ENCODE data around the gene NLGN4Y.

DNA sequence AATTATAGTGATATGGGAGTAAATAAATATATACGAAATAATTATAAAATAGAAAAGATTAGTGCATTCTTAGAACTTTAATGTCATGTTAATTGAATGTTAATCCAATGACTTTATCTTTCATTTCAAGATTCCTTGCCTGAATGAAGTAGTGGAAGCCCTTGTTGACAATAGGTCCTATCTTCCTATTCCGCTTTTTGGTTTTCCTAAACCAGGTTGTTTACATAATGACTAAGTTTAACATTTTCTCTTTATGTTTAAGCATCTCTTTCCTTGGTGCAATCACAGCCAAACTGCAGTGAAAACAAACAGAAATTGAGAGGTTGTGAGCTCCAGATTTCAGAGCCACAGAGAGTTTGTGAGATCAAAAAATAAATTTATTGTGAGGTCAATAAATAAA is 109.4 kb downstream of the NLGN4Y start:
- TF ChIP-seq, protein P1, sequence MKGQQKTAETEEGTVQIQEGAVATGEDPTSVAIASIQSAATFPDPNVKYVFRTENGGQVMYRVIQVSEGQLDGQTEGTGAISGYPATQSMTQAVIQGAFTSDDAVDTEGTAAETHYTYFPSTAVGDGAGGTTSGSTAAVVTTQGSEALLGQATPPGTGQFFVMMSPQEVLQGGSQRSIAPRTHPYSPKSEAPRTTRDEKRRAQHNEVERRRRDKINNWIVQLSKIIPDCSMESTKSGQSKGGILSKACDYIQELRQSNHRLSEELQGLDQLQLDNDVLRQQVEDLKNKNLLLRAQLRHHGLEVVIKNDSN (IDR thresholded peaks at IDR 0.05; ENCODE audit: borderline replicate concordance, extremely low read length, insufficient read depth, low read depth, low read length): no peak
- no peak for TF ChIP-seq CHD4 (IDR thresholded peaks at IDR 0.05)

All from GM12878 (cell line).